ENCODE measurements around the gene SORT1.
"Not testable (repeated sequence)": the region's sequence is repeated elsewhere in the genome, so short reads cannot be mapped to it uniquely, and the experiment has no call there.

The SORT1 gene

GRCh38 chr1:109396871-109397580, 692 bp downstream of the SORT1 start:
- DNase-seq (ENCODE audit: low read depth) = no peak

DNA sequence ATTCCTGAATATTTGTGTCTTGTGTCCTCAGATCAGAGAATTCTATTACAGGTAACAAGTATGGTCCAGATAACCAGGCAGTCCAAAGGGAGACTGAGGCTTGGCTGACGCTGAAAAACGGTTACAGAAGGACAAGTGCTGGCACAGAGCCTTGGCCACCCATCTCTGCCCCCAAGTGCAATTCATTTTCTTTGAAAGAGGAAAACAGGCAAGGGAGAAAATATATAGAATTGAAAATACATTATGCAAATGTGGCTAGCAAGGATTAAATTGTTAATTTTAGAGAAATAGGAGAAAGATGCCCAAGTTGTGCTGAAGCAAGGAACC, 1.2 kb downstream of the SORT1 start:
- no peak for DNase-seq (ENCODE audit: low read depth)

- no peak for DNase-seq (ENCODE audit: low read depth)
These were observed 1.9 kb downstream of the SORT1 start for GRCh38 chr1:109395602-109396512.

DNA sequence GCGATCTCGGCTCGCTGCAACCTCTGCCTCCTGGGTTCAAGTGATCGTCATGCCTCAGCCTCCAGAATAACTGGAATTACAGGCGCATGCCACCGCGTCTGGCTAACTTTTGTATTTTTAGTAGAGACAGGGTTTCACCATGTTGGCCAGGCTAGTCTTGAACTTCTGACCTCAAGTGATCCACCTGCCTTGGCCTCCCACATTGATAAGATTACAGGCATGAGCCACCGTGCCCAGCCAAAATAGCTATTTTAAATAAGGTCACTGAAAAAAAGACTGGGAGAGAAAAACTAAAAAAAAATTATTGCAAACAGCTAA, 2.5 kb downstream of the SORT1 start:
- DNase-seq (ENCODE audit: low read depth) = not testable (repeated sequence)

DNA sequence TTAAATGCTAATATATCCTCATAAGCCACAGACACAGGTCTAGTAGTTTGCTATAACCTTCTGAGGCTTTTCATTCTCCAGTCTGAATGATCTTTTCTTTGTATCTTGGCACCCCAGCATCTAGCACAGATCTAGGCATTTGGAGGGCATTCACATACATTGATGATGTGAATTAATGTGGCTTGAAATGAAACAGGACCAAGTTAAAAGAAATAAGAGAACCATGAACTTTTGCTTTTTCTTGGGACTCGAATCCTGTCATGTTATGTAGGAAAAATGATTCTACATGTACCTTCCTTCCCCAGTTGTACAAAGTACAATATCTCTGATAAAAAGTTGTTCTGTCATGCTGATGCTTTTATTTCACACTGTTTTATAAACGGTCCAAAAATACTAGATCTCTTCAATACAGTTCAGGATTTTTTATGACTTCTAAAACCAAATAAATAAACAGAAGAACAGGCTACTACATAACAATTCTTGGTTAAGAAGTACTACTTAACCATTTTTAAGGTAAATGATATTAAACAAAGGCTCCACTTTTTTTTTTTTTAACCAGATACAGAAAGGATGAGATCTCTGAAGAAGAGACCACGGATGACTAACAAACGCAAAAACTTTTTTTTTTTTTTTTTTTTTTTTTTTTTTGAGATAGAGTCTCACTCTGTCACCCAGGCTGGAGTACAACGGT, 3.0 kb downstream of the SORT1 start:
- no peak for DNase-seq (ENCODE audit: low read depth)

GRCh38 chr1:109393617-109394233, 4.0 kb downstream of the SORT1 start:
- DNase-seq (ENCODE audit: low read depth) = no peak

DNA sequence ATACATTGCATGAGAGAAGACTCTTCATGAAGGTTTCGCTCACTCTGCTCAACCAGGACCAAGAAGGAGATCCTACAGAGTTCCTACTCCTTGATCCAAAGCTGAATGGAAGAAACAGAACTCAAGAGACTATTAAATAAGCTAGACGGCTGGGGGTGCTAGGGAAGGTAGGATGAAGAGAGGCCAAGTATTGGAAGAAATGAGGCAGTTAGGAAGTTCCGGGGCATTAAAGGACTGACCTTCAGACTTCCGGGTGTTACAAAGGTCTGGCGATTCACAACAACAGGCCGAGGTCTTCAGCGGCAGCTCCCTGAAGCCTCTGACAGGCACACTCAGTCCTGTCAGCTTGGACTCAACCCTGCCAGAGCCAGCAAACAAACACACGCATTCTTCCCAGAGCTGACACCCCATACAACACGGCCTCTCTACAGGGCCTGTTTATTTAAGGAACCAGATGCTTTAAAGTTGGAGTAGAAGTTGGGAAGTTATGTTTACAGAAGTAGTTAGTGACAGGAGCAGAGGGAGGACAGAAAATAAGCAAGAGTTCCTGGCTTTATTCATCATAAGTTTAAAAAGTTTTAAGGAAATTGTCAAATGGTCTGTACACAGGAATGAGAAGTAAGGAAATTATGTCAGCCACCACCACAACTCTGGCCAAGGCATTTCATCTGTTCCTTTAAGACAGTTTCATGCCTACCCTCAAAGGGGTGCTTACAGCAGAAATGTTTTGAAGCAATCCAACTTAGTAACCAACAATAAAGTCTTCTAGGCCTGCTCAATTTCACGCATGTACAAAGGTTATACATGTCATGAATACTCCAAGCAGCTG, 4.7 kb downstream of the SORT1 start:
- DNase-seq (ENCODE audit: low read depth) = no peak

DNA sequence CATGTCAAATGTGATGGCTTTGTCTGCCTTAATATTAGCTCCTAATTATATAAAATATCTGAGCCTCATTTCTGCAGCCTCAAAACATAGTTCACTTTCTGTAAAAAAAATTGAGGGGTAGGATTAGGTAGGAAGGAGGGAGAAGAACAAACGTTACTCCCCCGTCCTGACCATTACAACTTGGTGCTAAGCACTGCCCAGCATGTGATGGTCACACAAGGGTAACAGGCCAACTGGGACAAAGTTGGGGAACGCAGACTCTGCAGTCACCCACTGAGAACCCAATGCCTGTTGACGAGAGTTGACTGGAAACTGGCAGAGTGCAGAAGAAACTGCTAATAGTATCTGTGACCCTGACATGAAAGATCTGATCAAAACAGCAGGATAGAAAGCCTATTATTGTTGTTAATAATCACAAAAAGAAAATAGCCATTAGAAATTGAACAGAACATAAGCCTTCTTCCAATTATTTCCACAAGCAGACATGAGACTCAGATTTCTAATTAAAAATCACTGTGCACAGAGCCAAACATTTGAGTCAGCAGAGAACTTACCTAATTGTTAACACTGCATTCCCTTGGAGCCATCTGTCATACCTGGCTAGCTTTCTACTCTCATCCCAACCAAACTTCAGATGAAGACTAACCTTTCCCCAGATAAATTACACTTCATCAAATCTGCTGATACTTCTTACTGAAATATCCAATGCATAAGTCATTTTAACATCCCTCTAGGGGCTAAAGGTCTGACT, 5.5 kb downstream of the SORT1 start:
- no peak for DNase-seq (ENCODE audit: low read depth)

DNA sequence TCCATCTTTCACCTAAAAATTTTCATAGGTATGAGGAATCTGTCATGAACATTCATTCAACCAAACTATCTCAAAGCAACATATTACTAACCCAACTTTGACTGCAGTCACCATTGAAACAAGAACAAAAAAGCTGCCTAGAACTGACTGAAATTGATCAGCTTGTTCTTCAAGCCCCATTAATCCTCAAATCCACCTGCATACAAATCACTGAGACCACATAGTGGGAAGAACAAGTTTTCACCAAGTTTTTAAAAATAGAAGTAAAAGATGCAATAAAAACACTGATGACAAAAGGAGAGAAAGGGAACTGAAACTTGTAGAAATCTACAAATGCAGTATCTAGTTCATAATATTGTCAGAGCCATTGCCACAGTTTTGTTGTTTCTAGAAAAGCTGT, 6.1 kb downstream of the SORT1 start:
- DNase-seq (ENCODE audit: low read depth) = no peak

- no peak for DNase-seq (ENCODE audit: low read depth)
These were observed 6.6 kb downstream of the SORT1 start for GRCh38 chr1:109391157-109391556.

- DNase-seq (ENCODE audit: low read depth) = no peak
These were observed 7.9 kb downstream of the SORT1 start for GRCh38 chr1:109389638-109390341.

- DNase-seq (ENCODE audit: low read depth) = no peak
These were observed 8.7 kb downstream of the SORT1 start for GRCh38 chr1:109388884-109389637.

DNA sequence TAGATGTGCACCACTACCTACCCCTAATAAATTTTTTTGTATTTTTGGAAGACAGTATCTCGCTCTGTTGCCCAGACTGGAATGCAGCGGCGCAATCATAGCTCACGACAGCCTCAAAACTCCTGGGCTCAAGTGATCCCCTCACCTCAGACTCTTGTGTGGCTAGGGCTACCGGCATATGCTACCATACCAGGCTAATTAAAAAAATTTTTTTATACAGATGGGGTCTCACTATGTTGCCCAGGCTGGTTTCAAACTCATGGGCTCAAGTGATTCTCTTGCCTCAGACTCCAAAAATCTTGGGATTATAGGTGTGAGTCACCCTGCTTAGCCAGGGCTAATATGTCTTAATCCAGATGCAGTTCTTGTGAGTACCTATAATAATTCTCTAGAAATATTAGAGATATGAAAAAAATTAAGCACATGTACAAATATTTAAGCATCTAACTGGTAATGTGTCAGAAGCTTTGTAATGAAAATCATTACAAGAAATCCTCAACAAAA, 9.5 kb downstream of the SORT1 start:
- DNase-seq (ENCODE audit: low read depth) = no peak

- DNase-seq (ENCODE audit: low read depth) = no peak
These were observed 11.5 kb downstream of the SORT1 start for GRCh38 chr1:109386054-109386717.

GRCh38 chr1:109385417-109385816, 12.3 kb downstream of the SORT1 start:
- no peak for DNase-seq (ENCODE audit: low read depth)

- no peak for DNase-seq (ENCODE audit: low read depth)
These were observed 13.9 kb downstream of the SORT1 start for GRCh38 chr1:109383854-109384253.

GRCh38 chr1:109383087-109383779, 14.5 kb downstream of the SORT1 start:
- no peak for DNase-seq (ENCODE audit: low read depth)

- DNase-seq (ENCODE audit: low read depth) = no peak
These were observed 16.1 kb downstream of the SORT1 start for GRCh38 chr1:109381573-109381972.

All from HS-27A (cell line).